AG09319 (cell line): ENCODE results near the gene POP7.

Experiments used
- DNase-seq: peaks from one replicate; pipeline ENCODE4 v3.0.0-alpha.2; 2010; ENCODE audit warnings: low read depth; ENCODE audit errors: extremely low read depth
- TF ChIP-seq, protein P1 (sequence below): IDR thresholded peaks from 2 replicates; pipeline ENCODE4 v1.5.1; 2011; ENCODE audit warnings: low read depth, mild to moderate bottlenecking, inconsistent platforms, low read length, moderate library complexity

POP7 gene

GRCh38 chr7:100685631-100686145 lies 20.2 kb upstream of the POP7 start:
- TF ChIP-seq, protein P1, sequence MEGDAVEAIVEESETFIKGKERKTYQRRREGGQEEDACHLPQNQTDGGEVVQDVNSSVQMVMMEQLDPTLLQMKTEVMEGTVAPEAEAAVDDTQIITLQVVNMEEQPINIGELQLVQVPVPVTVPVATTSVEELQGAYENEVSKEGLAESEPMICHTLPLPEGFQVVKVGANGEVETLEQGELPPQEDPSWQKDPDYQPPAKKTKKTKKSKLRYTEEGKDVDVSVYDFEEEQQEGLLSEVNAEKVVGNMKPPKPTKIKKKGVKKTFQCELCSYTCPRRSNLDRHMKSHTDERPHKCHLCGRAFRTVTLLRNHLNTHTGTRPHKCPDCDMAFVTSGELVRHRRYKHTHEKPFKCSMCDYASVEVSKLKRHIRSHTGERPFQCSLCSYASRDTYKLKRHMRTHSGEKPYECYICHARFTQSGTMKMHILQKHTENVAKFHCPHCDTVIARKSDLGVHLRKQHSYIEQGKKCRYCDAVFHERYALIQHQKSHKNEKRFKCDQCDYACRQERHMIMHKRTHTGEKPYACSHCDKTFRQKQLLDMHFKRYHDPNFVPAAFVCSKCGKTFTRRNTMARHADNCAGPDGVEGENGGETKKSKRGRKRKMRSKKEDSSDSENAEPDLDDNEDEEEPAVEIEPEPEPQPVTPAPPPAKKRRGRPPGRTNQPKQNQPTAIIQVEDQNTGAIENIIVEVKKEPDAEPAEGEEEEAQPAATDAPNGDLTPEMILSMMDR = no peak
- no peak for DNase-seq

DNA sequence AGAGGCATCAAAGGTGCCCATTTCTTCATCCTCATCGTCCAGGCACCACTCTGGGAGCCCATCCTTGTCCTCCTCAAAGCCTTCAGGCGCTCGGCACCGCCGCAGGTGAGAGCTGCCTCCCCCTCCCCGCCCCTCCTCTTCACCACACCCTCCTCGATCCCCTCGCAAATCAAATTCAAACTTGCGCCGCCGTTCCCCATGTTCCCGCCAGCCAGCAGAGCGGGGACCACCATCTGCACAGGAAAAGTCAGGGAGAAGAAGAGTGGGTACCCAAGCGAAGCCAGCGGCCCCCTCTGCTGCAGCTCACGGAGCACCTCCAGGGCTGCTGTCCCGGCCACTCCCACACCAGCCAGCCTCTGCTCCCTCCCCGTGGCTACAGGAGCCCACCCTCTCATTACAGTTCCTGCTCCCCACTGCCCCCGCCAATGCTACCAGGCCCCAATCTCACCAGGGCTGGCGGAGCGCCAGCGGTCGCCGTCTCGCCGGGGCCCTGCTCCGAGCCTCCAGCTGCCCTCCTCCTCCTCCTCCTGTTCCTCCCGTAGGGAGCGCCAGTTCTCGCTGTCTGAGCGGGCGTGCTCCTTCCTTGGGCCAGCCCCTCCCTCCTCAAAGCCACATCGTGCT lies 19.6 kb upstream of the POP7 start:
- DNase-seq = no peak
- TF ChIP-seq, protein P1 = no peak

- no peak for DNase-seq
- TF ChIP-seq, protein P1 = no peak
Measured at GRCh38 chr7:100686822-100687211, 19.1 kb upstream of the POP7 start.

GRCh38 chr7:100687261-100687660 lies 18.7 kb upstream of the POP7 start:
- TF ChIP-seq, protein P1 = no peak
- no peak for DNase-seq

GRCh38 chr7:100687751-100688300 lies 18.1 kb upstream of the POP7 start:
- DNase-seq = no peak
- TF ChIP-seq, protein P1 = no peak

DNA sequence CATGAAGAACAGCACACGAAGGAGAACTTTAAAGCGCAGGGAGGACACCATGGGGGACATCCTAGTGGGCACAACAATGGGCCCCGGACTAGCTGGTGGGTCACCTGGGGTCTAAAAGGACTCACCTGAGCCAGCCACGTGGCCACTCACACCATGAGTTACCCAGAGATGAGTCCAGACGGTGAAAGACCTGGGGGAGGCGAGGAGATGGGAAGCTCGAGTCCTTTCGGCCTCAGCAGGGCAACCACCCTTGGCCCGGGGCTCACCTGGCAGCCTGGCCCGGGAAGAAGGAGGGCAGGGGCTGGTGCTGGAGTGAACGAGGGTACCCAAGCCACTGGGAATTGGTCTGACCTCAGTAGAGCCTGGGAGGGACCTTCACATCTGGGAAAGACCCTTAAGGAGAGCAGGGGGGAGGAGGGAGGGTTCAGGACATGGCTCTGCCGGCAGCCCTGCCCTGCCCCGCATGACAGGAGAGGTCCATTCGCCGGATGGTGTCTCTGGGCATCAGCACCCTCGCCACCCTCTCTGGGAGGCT lies 17.5 kb upstream of the POP7 start:
- TF ChIP-seq, protein P1 = no peak
- DNase-seq = no peak
